Measurements from ENCODE around the gene CDK17. TPM values are rescaled to one million over a fixed set of nuclear protein-coding genes. Genes with fewer than 3 reads are reported as not detected.

CDK17 gene
- total RNA-seq, 2 experiments from 2014 or later, result 28.4 to 29.0 TPM

DNA sequence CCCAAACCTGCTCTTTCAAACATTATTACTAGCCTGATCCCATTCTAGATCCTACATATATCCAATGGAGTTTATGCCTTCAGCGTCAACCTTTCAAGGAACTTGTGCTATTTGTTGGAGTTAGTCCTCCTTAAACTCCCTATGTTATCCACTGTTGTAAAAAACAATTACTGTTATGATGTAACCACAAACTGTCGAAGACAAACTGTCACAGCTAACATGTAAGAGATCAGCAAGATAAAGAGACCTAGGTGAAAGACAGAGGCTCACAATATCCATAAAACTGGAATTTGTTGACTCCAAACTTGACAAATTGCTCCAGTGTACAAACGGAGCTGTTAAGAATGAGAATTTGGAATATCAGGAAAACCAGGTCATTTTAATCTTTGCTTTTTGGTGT is 70.7 kb downstream of the CDK17 start:
- intact Hi-C loops (cut with micrococcal nuclease), result no loop called here
- Mint-ChIP-seq H3K27ac (peak overlapping the region; percentile 12), H3K9me3 (no peaks in the 10 kb centered on the region), H3K4me1 (ENCODE audit: low read depth) (peaks cover 54% of the 10 kb centered on the region), H3K36me3 (ENCODE audit: low read depth) (peaks cover 28% of the 10 kb centered on the region), H3K27me3 (no peaks in the 10 kb centered on the region), H3K4me3 (no peak overlapping the region)
- ChIA-PET POLR2A (no interaction called here), CTCF (interaction anchor here (1.6 kb wide), 1 partner anchor 71 kb away, joined by 3 read pairs; the partner anchor contains the start of gene CDK17)
- TF ChIP-seq, protein P1, sequence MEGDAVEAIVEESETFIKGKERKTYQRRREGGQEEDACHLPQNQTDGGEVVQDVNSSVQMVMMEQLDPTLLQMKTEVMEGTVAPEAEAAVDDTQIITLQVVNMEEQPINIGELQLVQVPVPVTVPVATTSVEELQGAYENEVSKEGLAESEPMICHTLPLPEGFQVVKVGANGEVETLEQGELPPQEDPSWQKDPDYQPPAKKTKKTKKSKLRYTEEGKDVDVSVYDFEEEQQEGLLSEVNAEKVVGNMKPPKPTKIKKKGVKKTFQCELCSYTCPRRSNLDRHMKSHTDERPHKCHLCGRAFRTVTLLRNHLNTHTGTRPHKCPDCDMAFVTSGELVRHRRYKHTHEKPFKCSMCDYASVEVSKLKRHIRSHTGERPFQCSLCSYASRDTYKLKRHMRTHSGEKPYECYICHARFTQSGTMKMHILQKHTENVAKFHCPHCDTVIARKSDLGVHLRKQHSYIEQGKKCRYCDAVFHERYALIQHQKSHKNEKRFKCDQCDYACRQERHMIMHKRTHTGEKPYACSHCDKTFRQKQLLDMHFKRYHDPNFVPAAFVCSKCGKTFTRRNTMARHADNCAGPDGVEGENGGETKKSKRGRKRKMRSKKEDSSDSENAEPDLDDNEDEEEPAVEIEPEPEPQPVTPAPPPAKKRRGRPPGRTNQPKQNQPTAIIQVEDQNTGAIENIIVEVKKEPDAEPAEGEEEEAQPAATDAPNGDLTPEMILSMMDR (IDR thresholded peaks at IDR 0.05), result no peak
- DNase-seq, result no peak
- no peak for ATAC-seq

DNA sequence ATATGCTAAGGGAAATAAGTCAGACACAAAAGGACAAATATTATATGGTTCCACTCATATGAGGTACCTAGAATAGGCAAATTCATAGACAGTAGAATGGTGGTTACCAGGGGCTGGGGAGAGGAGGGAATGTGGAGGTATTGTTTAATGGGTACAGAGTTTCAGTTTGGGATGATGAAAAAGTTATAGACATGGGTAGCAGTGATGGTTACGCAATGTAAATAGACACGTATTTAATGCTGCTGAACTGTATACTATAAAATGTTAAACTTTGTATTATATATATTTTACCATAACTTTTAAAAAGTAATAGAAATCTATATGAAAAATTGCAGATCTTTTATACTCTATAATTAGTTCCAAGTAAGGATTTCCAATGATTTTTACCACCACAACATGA is 71.2 kb downstream of the CDK17 start:
- Mint-ChIP-seq H3K4me3 (no peak overlapping the region), H3K9me3 (no peaks in the 10 kb centered on the region), H3K27me3 (no peaks in the 10 kb centered on the region), H3K36me3 (ENCODE audit: low read depth) (peaks cover 30% of the 10 kb centered on the region), H3K27ac (no peak overlapping the region), H3K4me1 (ENCODE audit: low read depth) (peaks cover 49% of the 10 kb centered on the region)
- TF ChIP-seq, protein P1 (IDR thresholded peaks at IDR 0.05), result no peak
- intact Hi-C loops (cut with micrococcal nuclease), result no loop called here
- CTCF ChIA-PET, result interaction anchor here (1.6 kb wide), 1 partner anchor 71 kb away, joined by 3 read pairs; the partner anchor contains the start of gene CDK17
- DNase-seq (no peak), ATAC-seq (no peak)
- POLR2A ChIA-PET, result interaction anchor here (1.0 kb wide), 1 partner anchor 72 kb away, joined by 3 read pairs; no protein-coding TSS in a partner anchor

GRCh38 chr12:96327889-96328288 is 72.3 kb downstream of the CDK17 start:
- H3K27ac Mint-ChIP-seq, result no peak overlapping the region
- peak; percentile 40 for ATAC-seq
- intact Hi-C loops (cut with micrococcal nuclease), result no loop called here
- DNase-seq, result no peak
- ChIA-PET POLR2A (no interaction called here), CTCF (interaction anchor here (0.8 kb wide), 1 partner anchor 188 kb away, joined by 3 read pairs; no protein-coding TSS in a partner anchor)
- peaks cover 49% of the 10 kb centered on the region for H3K4me1 Mint-ChIP-seq (ENCODE audit: low read depth)
- TF ChIP-seq, protein P1 (IDR thresholded peaks at IDR 0.05), result no peak
- H3K36me3 Mint-ChIP-seq (ENCODE audit: low read depth), result peaks cover 34% of the 10 kb centered on the region
- no peaks in the 10 kb centered on the region for H3K9me3 Mint-ChIP-seq
- no peaks in the 10 kb centered on the region for H3K27me3 Mint-ChIP-seq
- no peak overlapping the region for H3K4me3 Mint-ChIP-seq

DNA sequence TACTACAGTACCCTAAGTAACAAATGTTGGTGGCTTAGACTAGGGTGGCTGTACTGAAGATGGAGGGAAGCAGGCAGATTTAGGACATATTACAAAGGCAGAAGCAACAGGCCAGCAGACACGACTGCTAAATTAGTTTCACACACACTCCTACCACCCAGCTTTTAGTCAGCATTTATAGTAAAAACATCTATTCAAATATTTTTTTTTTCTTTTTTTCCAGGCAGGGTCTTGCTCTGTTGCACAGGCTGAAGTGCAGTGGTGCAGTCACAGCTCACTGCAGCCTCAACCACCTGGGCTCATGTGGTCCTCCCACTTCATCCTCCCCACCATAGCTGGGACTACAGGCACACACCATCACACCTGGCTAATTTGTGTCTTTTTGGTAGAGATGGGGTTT is 72.9 kb downstream of the CDK17 start:
- TF ChIP-seq, protein P1 (IDR thresholded peaks at IDR 0.05), result no peak
- Mint-ChIP-seq H3K27ac (peak overlapping the region; percentile 72), H3K27me3 (no peaks in the 10 kb centered on the region), H3K4me3 (no peak overlapping the region), H3K9me3 (no peaks in the 10 kb centered on the region), H3K4me1 (ENCODE audit: low read depth) (peaks cover 49% of the 10 kb centered on the region), H3K36me3 (ENCODE audit: low read depth) (peaks cover 36% of the 10 kb centered on the region)
- ATAC-seq, result peak; percentile 46
- ChIA-PET CTCF (interaction anchor here (0.8 to 1.4 kb wide), 2 partner anchors 16 to 189 kb away, joined by 3 to 4 read pairs; no protein-coding TSS in a partner anchor), POLR2A (no interaction called here)
- DNase-seq, result no peak
- intact Hi-C loops (cut with micrococcal nuclease), result no loop called here

DNA sequence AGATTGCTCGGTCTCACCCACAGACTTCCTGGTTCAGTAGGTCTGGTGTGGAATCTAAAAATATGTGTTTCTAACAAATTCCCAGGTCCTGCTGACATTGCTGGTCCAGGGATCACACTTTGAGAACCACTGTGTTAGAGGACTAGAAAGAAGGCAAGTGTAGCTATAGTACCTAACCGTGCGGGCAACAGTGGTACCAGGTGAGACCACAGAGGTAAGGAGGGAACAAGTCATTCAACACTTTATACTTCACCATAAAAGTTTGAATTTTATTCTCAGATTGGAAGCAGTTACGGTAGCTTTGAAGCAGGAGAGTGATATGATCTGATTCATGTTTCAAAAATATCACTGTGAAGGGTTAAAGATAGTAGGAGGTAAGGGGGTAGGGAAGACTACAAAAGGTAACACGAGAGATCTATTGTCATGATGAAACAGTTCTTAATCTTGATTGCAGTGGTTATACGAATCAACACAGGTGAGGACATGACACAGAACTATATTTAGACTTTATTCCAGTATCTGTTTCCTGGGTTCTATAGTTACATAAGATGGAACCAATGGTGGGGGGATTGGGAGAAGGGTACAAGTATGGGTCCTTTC is 73.5 kb downstream of the CDK17 start:
- H3K36me3 Mint-ChIP-seq (ENCODE audit: low read depth), result peaks cover 41% of the 10 kb centered on the region
- POLR2A ChIA-PET, result interaction anchor here (1.3 kb wide), 1 partner anchor 73 kb away, joined by 5 read pairs; the partner anchor contains the start of gene CDK17
- DNase-seq (peak; percentile 8), ATAC-seq (peak; percentile 50)
- CTCF ChIA-PET, result interaction anchor here (0.8 to 1.9 kb wide), 4 partner anchors 16 to 190 kb away, joined by 3 to 6 read pairs (median 4); partner anchors contain the start of gene CDK17
- peaks cover 2% of the 10 kb centered on the region for H3K9me3 Mint-ChIP-seq
- peak overlapping the region; percentile 72 for H3K27ac Mint-ChIP-seq
- H3K4me1 Mint-ChIP-seq (ENCODE audit: low read depth), result peaks cover 49% of the 10 kb centered on the region
- no peak overlapping the region for H3K4me3 Mint-ChIP-seq
- intact Hi-C loops (cut with micrococcal nuclease), result no loop called here
- TF ChIP-seq, protein P1 (IDR thresholded peaks at IDR 0.05), result no peak
- no peaks in the 10 kb centered on the region for H3K27me3 Mint-ChIP-seq

Measured in activated CD8-positive, alpha-beta T cell treated with anti-CD3 and anti-CD28 coated beads for 36 hours (primary cell).